ENCODE data around the gene PGAM2. TPM values are rescaled to one million over a fixed set of nuclear protein-coding genes. Genes with fewer than 3 reads are reported as not detected.

Gene PGAM2
- total RNA-seq, 1 donor from 2014 or later, result 1.8 TPM

DNA sequence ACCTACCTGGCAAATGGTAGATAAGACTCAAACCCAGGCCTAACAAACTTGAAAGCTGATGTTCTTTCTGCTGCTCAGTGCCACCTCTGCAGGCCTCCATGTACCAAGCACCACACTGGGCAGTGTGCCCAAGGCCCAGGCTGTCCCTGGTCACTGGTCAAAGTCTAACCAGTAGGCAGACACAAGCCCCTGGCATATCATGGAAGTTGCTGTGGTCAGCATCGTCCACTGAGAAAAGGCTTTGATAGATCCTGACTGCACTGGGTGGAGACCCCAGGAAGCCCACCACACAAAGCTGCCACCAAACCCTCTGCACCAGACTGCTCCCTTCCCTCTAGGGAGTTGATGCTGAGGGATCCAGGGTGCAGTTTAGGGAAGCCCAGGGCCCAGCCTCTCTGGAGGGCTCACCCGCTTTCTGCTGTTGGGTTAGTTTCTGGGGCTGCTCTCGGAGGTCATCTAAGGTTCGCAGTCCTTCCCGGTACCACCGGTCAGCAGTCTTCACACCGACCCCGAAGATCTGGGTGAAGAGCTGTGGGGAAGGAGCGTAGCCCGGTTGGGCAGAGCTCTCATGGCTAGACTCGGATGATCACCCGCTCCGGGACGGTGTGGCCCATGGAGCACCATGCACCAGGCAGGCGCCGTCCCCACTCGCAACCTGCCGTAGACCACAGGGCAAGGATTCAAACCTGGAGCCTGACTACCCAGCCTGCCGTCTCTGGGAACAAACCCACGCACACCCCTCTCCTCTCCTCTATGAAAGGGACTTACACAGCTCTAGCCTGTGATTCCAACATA, 10.9 kb upstream of the PGAM2 start:
- TF ChIP-seq, protein P1, sequence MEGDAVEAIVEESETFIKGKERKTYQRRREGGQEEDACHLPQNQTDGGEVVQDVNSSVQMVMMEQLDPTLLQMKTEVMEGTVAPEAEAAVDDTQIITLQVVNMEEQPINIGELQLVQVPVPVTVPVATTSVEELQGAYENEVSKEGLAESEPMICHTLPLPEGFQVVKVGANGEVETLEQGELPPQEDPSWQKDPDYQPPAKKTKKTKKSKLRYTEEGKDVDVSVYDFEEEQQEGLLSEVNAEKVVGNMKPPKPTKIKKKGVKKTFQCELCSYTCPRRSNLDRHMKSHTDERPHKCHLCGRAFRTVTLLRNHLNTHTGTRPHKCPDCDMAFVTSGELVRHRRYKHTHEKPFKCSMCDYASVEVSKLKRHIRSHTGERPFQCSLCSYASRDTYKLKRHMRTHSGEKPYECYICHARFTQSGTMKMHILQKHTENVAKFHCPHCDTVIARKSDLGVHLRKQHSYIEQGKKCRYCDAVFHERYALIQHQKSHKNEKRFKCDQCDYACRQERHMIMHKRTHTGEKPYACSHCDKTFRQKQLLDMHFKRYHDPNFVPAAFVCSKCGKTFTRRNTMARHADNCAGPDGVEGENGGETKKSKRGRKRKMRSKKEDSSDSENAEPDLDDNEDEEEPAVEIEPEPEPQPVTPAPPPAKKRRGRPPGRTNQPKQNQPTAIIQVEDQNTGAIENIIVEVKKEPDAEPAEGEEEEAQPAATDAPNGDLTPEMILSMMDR (conservative IDR thresholded peaks at IDR 0.05), result no peak
- H3K4me1 Mint-ChIP-seq, result peaks cover 10% of the 10 kb centered on the region
- H3K9me3 Mint-ChIP-seq, result no peaks in the 10 kb centered on the region
- no peak for DNase-seq (ENCODE audit: low read depth, low spot score)
- H3K27me3 Mint-ChIP-seq (ENCODE audit: low read depth), result peaks cover 3% of the 10 kb centered on the region
- no peak overlapping the region for H3K27ac Mint-ChIP-seq (ENCODE audit: unreplicated experiment)
- H3K4me3 Mint-ChIP-seq, result no peak overlapping the region
- H3K36me3 Mint-ChIP-seq (ENCODE audit: low read depth), result peaks cover 3% of the 10 kb centered on the region

DNA sequence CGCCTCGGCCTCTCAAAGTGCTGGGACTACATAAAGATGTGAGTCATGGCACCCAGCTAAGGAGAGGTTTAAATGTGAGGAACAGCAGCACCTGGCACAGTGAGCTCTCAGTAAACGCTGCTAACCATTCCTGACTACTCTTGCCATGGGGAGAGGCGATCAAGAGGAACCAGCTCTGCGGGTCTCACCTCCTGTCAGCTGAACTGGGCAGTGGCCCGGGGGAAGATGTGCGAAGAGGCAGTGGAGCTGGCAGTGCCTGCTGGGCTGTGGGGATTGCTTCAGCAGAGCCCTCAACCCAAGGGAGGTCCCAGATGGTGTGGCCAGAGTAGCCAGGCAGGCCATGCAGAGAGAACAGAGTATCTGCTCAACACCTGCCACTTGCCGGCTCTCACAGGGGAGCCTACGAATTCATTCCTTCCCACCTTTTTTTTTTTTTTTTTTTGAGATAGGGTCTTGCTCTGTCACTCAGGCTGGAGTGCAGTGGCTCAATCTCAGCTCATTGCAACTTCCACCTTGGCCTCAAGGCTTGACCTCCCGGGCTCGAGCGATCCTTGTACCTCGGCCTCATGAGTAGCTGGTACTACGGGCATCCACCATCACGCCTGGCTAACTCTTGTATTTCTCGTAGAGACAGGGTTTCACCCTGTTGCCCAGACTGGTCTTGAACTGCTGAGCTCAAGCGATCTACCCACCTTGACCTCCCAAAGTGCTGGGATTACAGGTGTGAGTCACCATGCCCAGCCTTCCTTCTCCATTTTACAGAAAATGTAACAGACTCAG, 10.1 kb upstream of the PGAM2 start:
- Mint-ChIP-seq H3K4me1 (peaks cover 5% of the 10 kb centered on the region), H3K36me3 (ENCODE audit: low read depth) (peaks cover 3% of the 10 kb centered on the region), H3K27ac (ENCODE audit: unreplicated experiment) (peak overlapping the region; percentile 35), H3K27me3 (ENCODE audit: low read depth) (peaks cover 3% of the 10 kb centered on the region), H3K4me3 (no peak overlapping the region), H3K9me3 (no peaks in the 10 kb centered on the region)
- TF ChIP-seq, protein P1 (conservative IDR thresholded peaks at IDR 0.05), result no peak
- DNase-seq (ENCODE audit: low read depth, low spot score), result no peak

DNA sequence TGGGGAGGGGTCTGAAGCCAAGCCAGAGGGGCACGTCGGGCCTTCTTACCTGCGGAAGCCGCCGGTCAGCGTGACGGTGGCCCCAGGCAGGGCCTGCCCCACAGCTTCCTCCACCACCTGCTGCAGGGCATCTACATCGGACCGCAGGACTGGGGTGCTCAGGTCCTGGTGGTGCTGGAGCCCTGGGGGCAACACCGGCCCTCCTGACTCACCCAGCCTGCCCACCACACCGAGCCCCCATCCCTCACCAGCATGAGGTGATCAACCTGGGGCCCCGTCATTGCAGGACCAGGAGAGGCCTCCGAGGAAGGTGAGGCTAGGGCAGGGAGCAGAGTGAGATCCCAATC, 9.0 kb upstream of the PGAM2 start:
- TF ChIP-seq, protein P1 (conservative IDR thresholded peaks at IDR 0.05), result no peak
- Mint-ChIP-seq H3K4me3 (no peak overlapping the region), H3K4me1 (peaks cover 5% of the 10 kb centered on the region), H3K27ac (ENCODE audit: unreplicated experiment) (no peak overlapping the region), H3K36me3 (ENCODE audit: low read depth) (peaks cover 3% of the 10 kb centered on the region), H3K9me3 (no peaks in the 10 kb centered on the region), H3K27me3 (ENCODE audit: low read depth) (peaks cover 3% of the 10 kb centered on the region)
- DNase-seq (ENCODE audit: low read depth, low spot score), result no peak

DNA sequence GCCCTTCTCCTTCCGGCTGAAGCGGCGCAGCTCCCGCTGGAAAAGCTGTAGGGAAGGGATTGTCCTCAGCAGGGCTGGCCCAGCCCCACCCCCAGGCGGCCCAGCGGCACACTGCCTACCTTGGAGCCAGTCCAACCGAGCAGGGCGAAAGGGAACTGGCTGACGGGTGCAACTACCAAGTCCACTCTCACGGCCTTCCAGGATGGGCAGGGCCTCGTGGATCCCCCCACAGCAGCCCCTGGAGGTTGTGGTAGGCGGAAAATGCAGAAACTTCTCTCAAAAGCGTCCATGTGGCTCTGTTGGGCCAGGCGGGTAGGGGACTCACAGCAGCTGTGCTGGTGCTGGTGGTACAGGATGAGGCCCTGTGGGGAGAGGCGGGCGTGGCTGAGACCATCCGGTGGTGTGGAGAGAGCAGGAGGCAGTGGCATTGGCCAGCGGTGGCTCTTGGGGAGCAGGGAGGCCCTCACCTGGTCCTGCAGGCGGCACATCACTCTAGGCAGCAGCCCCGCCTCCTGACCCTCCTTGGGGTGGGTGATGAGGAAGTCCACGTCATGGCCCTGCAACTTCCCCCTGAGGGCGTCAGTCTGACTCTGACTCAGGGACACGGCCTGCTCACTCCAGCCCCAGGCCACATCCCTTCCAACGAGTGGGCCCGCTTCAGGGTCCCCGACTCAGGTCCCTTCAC, 8.4 kb upstream of the PGAM2 start:
- Mint-ChIP-seq H3K36me3 (ENCODE audit: low read depth) (peaks cover 3% of the 10 kb centered on the region), H3K27me3 (ENCODE audit: low read depth) (peaks cover 3% of the 10 kb centered on the region), H3K4me3 (no peak overlapping the region), H3K27ac (ENCODE audit: unreplicated experiment) (no peak overlapping the region), H3K9me3 (no peaks in the 10 kb centered on the region), H3K4me1 (peaks cover 5% of the 10 kb centered on the region)
- TF ChIP-seq, protein P1 (conservative IDR thresholded peaks at IDR 0.05), result no peak
- DNase-seq (ENCODE audit: low read depth, low spot score), result no peak

DNA sequence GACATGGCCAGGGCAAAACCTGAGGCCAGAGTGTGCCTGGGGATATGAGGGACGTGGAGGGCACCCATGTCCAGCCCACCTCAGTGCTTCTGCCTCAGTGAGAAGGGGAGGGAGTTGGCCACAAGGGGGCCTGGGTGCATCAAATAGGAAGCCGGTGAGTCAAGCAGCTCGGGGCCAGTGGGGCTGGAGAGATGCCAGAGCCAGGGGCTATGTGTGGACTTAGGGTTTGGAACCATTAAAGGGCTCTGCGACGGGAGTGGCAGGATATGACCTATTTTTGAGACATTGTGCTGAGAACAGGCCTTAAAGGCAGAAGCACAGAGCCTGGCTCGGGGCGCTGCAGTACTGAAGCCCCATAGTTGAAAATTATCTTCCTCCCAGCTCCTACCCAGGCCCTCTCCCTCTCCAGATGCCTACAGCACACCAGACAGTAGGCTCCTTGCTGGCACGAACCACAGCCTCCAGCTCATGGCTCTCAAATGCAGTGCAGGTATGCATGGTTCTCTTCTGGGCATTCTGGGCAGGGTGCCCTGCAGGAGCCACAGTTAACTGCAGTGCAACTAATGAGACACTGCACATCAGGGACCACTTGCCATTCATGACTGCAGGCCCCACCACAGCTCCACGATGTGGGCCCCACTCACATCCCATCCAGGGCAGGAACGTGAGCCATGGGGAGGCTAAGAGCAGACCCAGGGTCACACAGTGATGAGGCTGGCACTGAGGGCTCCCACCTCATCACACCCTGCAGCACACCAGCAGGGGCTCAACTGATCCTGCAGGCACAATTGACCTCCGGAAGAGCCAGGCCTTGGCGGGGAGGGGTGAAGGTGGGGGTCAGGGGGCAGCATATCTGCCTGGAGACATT, 7.2 kb upstream of the PGAM2 start:
- H3K27me3 Mint-ChIP-seq (ENCODE audit: low read depth), result peaks cover 10% of the 10 kb centered on the region

More for the DNA sequence above, 7.2 kb upstream of the PGAM2 start:
- Mint-ChIP-seq H3K4me3 (peak overlapping the region; percentile 73), H3K36me3 (ENCODE audit: low read depth) (peaks cover 3% of the 10 kb centered on the region), H3K27ac (ENCODE audit: unreplicated experiment) (no peak overlapping the region), H3K9me3 (no peaks in the 10 kb centered on the region), H3K4me1 (peaks cover 5% of the 10 kb centered on the region)
- TF ChIP-seq, protein P1 (conservative IDR thresholded peaks at IDR 0.05), result peak; percentile 67
- DNase-seq (ENCODE audit: low read depth, low spot score), result peak; percentile 61
